GM23248 (cell line): ENCODE results near the gene SEMA5A.

Experiments used
- EZH2 ChIP-seq: fragments of 200-600 bp; sonication (generic); IDR thresholded peaks from 2 replicates; pipeline ENCODE4 v1.6.1; 2018; ENCODE audit warnings: antibody characterized with exemption, mild to moderate bottlenecking; ENCODE audit not compliant: insufficient read depth, poor library complexity, severe bottlenecking
- EZH2phosphoT487 ChIP-seq: fragments of 200-600 bp; sonication (generic); IDR thresholded peaks from 2 replicates; pipeline ENCODE4 v1.6.1; 2018; ENCODE audit warnings: antibody characterized with exemption, moderate library complexity, mild to moderate bottlenecking, low read depth; ENCODE audit not compliant: insufficient read depth

DNA sequence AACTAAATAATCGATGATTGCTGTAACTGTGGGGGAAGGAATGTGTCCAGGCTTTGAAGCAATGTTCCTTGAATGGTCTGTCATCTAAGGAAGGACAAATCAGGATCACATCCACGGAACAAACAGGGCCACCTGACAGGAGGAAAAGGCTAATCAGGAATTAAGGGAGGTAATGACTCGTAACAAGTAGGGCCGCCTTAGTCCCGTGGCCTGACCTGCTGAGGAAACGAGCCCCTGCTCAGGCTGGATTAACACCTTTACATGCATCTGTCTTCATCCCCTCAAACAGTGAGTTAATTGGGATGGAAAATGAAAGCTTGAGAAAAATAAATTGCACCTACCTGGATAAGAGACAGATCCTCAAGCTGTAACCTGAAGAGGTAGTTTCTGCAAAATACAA, 227.8 kb downstream of the SEMA5A start:
- no peak for TF ChIP-seq EZH2
- no peak for TF ChIP-seq EZH2phosphoT487
